Adrenal gland (tissue), 5 donors: Measurements from ENCODE around the gene LTBP2.

ENCODE experiments used
- POLR2A ChIP-seq, 2 donors: fragments of 450-650 bp; IDR thresholded peaks; one replicate each; pipeline ENCODE4 v1.6.1; 2017; ENCODE audit warnings: antibody characterized with exemption in 2 of 2, mild to moderate bottlenecking in 2 of 2, moderate library complexity in 1 of 2
- TF ChIP-seq, protein P1 (sequence below), 6 experiments: fragments of 450-650 bp in 4 of 6; fragments of 200-600 bp in 2 of 6; sonication (generic) in 1 of 6; IDR thresholded peaks; 1 replicate in 5 of 6; 2 replicates in 1 of 6; pipeline versions ENCODE4 v1.5.1 to v1.8.0; 2016 to 2021; ENCODE audit warnings: antibody characterized with exemption in 6 of 6, mild to moderate bottlenecking in 2 of 6, moderate library complexity in 1 of 6
- donor health status: DM: no; HTN: no; CAD: no.

DNA sequence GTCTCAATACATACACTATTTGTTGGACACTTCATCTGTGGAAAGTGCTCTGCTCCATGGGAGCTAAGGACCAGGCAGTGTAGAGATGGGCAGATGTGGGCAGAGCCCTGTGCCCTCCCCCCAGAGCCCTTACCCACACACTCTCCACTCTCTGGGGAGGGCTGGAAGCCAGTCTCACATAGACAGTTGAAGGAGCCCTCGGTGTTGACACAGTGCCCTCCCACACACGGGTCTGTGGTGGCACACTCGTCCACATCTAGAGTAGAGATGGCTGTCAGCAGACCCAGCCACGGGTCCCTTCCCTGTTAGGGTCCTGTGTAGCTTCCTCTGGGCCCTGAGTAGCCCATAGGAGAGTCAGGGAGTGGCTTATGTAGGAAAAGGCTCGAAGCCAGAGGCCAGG is 104.2 kb downstream of the LTBP2 start:
- TF ChIP-seq, protein P1, sequence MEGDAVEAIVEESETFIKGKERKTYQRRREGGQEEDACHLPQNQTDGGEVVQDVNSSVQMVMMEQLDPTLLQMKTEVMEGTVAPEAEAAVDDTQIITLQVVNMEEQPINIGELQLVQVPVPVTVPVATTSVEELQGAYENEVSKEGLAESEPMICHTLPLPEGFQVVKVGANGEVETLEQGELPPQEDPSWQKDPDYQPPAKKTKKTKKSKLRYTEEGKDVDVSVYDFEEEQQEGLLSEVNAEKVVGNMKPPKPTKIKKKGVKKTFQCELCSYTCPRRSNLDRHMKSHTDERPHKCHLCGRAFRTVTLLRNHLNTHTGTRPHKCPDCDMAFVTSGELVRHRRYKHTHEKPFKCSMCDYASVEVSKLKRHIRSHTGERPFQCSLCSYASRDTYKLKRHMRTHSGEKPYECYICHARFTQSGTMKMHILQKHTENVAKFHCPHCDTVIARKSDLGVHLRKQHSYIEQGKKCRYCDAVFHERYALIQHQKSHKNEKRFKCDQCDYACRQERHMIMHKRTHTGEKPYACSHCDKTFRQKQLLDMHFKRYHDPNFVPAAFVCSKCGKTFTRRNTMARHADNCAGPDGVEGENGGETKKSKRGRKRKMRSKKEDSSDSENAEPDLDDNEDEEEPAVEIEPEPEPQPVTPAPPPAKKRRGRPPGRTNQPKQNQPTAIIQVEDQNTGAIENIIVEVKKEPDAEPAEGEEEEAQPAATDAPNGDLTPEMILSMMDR (IDR thresholded peaks at IDR 0.05): no peak
- no peak for TF ChIP-seq POLR2A (IDR thresholded peaks at IDR 0.05)
